Endothelial cell of umbilical vein (primary cell): ENCODE measurements around the gene PTPN9. TPM values are rescaled to one million over a fixed set of nuclear protein-coding genes. Genes with fewer than 3 reads are reported as not detected.

ENCODE experiments used
- BruUV-seq: library from RNA; stranded (reverse); fragments of 400-500 nt; replicated peaks from 2 replicates; lab custom pipeline; 2021; lab: Mats Ljungman, UMichigan
- CTCF ChIA-PET: fragments of 300-600, 350-600 bp; sonication (Branson Sonifier 250); formaldehyde crosslinking; loops from one replicate; lab custom pipeline; 2021; ENCODE audit warnings: antibody characterized with exemption, inconsistent platforms; lab: Charles Lee
- POLR2A ChIA-PET: fragments of 300-600, 350-600 bp; sonication (Branson Sonifier 250); formaldehyde crosslinking; loops from one replicate; lab custom pipeline; 2021; ENCODE audit warnings: antibody characterized with exemption, inconsistent platforms; lab: Charles Lee
- DNase-seq: peaks from one replicate; pipeline ENCODE4 v3.0.0-alpha.2; 2011; ENCODE audit warnings: low read depth, low spot score
- FAIRE-seq: peaks from 2 replicates; lab custom pipeline; 2011; peaks lifted over from hg19 to GRCh38; lab: Jason Lieb, UNC
- H2AFZ ChIP-seq: 2 replicates; pipeline ENCODE4 v1.6.0; 2012; ENCODE audit warnings: low read depth, low read length, control low read depth, inconsistent platforms
- H3K27ac ChIP-seq: 2 replicates; pipeline ENCODE4 v1.5.1; 2011; ENCODE audit warnings: low read depth, mild to moderate bottlenecking, control low read depth, low read length, moderate library complexity; ENCODE audit not compliant: insufficient read depth
- H3K27me3 ChIP-seq, 2 experiments: 2 replicates each; pipeline versions ENCODE4 v1.6.0 to v1.6.1; 2011; ENCODE audit warnings: low read length in 2 of 2, mixed read lengths in 1 of 2; ENCODE audit not compliant: control insufficient read depth in 2 of 2, insufficient read depth in 2 of 2
- H3K36me3 ChIP-seq, 2 experiments: 2 replicates in 1 of 2; 3 replicates in 1 of 2; pipeline ENCODE4 v1.5.1; 2011; ENCODE audit warnings: low read length in 2 of 2, mild to moderate bottlenecking in 1 of 2, moderate library complexity in 1 of 2; ENCODE audit not compliant: control insufficient read depth in 2 of 2, insufficient read depth in 2 of 2; ENCODE audit errors: extremely low read depth in 1 of 2
- H3K4me1 ChIP-seq: 3 replicates; pipeline ENCODE4 v1.5.1; 2011; ENCODE audit warnings: mild to moderate bottlenecking, low read length; ENCODE audit not compliant: control insufficient read depth, insufficient read depth; ENCODE audit errors: extremely low read depth
- H3K4me2 ChIP-seq: 2 replicates; pipeline ENCODE4 v1.6.1; 2011; ENCODE audit warnings: low read length, control low read depth, mixed read lengths; ENCODE audit not compliant: insufficient read depth
- H3K4me3 ChIP-seq, 3 experiments: fragments of 200-600 bp in 1 of 3; sonication (generic), shearing (Covaris generic) in 1 of 3; replicated peaks in 1 of 3; 2 replicates each; pipeline ENCODE4 v1.5.1; 2011 to 2016; ENCODE audit warnings: control low read depth in 3 of 3, low read length in 3 of 3, mild to moderate bottlenecking in 2 of 3, inconsistent platforms in 1 of 3, low read depth in 1 of 3, moderate library complexity in 1 of 3; ENCODE audit not compliant: insufficient read depth in 1 of 3
- H3K79me2 ChIP-seq: 2 replicates; pipeline ENCODE4 v1.6.0; 2012; ENCODE audit warnings: low read length, inconsistent platforms; ENCODE audit not compliant: control insufficient read depth, insufficient read depth
- H3K9ac ChIP-seq: replicated peaks from 2 replicates; pipeline ENCODE3; 2011; ENCODE audit warnings: low read length, control low read depth; ENCODE audit not compliant: insufficient read depth; ENCODE audit errors: extremely low read depth
- H3K9me1 ChIP-seq: replicated peaks from 3 replicates; pipeline ENCODE4 v1.6.0; 2011; ENCODE audit warnings: mild to moderate bottlenecking, low read length; ENCODE audit not compliant: control insufficient read depth, insufficient read depth; ENCODE audit errors: extremely low read depth
- H3K9me3 ChIP-seq: replicated peaks from 2 replicates; pipeline ENCODE4 v1.5.1; 2012; ENCODE audit warnings: low read length, inconsistent platforms; ENCODE audit not compliant: control insufficient read depth, insufficient read depth
- H4K20me1 ChIP-seq: replicated peaks from 2 replicates; pipeline ENCODE3; 2011; ENCODE audit warnings: mild to moderate bottlenecking, low read length; ENCODE audit not compliant: control insufficient read depth, insufficient read depth; ENCODE audit errors: extremely low read depth
- EZH2 ChIP-seq: IDR thresholded peaks from 2 replicates; pipeline ENCODE4 v1.6.1; 2012; ENCODE audit warnings: borderline replicate concordance, low read depth, mild to moderate bottlenecking, moderate library complexity, low read length, inconsistent platforms; ENCODE audit not compliant: severe bottlenecking
- FOS ChIP-seq: IDR thresholded peaks from 2 replicates; pipeline ENCODE4 v1.6.1; 2011; ENCODE audit warnings: mild to moderate bottlenecking, low read length, moderate library complexity, borderline replicate concordance; ENCODE audit not compliant: insufficient read depth
- GATA2 ChIP-seq: IDR thresholded peaks from 2 replicates; pipeline ENCODE4 v1.7.0; 2011; ENCODE audit warnings: low read depth, mild to moderate bottlenecking, moderate library complexity, mixed read lengths, low read length; ENCODE audit not compliant: insufficient read length, insufficient read depth
- JUN ChIP-seq: IDR thresholded peaks from 2 replicates; pipeline ENCODE4 v1.6.1; 2011; ENCODE audit warnings: borderline replicate concordance, low read depth; ENCODE audit not compliant: insufficient read length, insufficient read depth
- MYC ChIP-seq: IDR thresholded peaks from one replicate; pipeline ENCODE4 v1.6.1; 2011; ENCODE audit warnings: mild to moderate bottlenecking, low read depth, low read length
- POLR2A ChIP-seq: IDR thresholded peaks from 2 replicates; pipeline ENCODE4 v1.6.1; 2012; ENCODE audit warnings: low read depth, mild to moderate bottlenecking, control low read depth, low read length
- POLR2AphosphoS5 ChIP-seq: IDR thresholded peaks from 2 replicates; pipeline ENCODE4 v1.6.1; 2012; ENCODE audit warnings: low read depth, mild to moderate bottlenecking, control low read depth, low read length, moderate library complexity; ENCODE audit not compliant: insufficient read depth
- dilution Hi-C: fragments of 300-500 bp; cut with MboI; formaldehyde crosslinking; loops from one replicate; pipeline ENCODE4 v1.15.0; 2019; ENCODE audit warnings: low sequenced_read_pairs; ENCODE audit not compliant: extremely low pct_ligation_motif_present
- intact Hi-C: fragments of 100-400 bp; cut with micrococcal nuclease; formaldehyde crosslinking; loops from one replicate; pipeline ENCODE4 v1.10.0; 2022
- polyA plus RNA-seq, 4 experiments: library from polyadenylated mRNA; depleted of rRNA in 3 of 4; stranded (reverse) in 3 of 4; unstranded in 1 of 4; fragments of >200 nt; gene quantifications; 2 replicates each; pipeline versions ENCODE4 v1.2.1 to v1.2.3, GENCODE V29; 2011 to 2012; ENCODE audit warnings: missing spikeins in 1 of 4
- total RNA-seq: library from RNA; stranded (reverse); gene quantifications from 2 replicates; pipeline ENCODE4 v1.2.3, GENCODE V29; 2021
- TF ChIP-seq, protein P1 (sequence below), 2 donors: IDR thresholded peaks; 1 replicate in 1 of 2; 2 replicates in 1 of 2; pipeline ENCODE4 v1.5.1; 2011; ENCODE audit warnings: low read length in 2 of 2, mild to moderate bottlenecking in 2 of 2, moderate library complexity in 2 of 2, control low read depth in 1 of 2, inconsistent platforms in 1 of 2, low read depth in 1 of 2; ENCODE audit not compliant: insufficient read depth in 1 of 2; ENCODE audit errors: extremely low read depth in 1 of 2
- TF ChIP-seq, protein P2 (sequence below): IDR thresholded peaks from 2 replicates; pipeline ENCODE4 v1.6.1; 2011; ENCODE audit not compliant: insufficient read depth, insufficient read length

The PTPN9 gene
- total and polyA plus RNA-seq, 2 donors (not counting 3 experiments of a cell fraction or from before 2014, with no cell fraction given), result 31.4 to 37.2 TPM

DNA sequence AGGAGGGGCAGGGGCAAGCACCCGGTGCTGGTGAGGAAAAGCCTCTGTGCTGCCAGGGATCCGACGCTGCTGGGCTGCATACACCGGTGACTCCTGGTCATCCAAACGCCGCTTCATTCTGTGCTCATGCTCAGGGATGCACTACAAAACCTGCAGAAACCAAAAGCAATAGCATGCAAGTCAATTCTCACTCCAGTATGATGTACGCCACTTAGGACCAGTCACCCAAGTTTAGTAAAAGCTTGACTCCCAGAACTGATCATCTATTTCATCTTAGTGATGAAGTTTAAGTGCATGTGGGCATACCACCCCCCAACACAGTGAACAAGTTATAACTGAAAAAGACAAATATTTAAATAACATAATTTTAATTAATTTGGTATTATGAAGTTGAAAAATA is 148.9 kb downstream of the PTPN9 start:
- Histone ChIP-seq H3K79me2 (peaks cover 24% of the 10 kb centered on the region), H3K4me1 (peaks cover 3% of the 10 kb centered on the region), H3K27ac (no peak overlapping the region), H3K9me1 (no peaks in the 10 kb centered on the region), H3K27me3 (no peaks in the 10 kb centered on the region), H4K20me1 (no peaks in the 10 kb centered on the region), H3K9ac (no peak overlapping the region), H3K4me2 (no peak overlapping the region), H3K4me3 (no peak overlapping the region), H2AFZ (no peak overlapping the region), H3K9me3 (no peaks in the 10 kb centered on the region), H3K36me3 (peaks cover 0 to 6% of the 10 kb centered on the region in 2 experiments)
- no peak for DNase-seq
- no TSS peak for BruUV-seq
- CTCF ChIA-PET, result no interaction called here
- FAIRE-seq, result no peak
- POLR2A ChIA-PET, result no interaction called here
- dilution Hi-C loops (no loop called here), intact Hi-C loops (no loop called here)
- TF ChIP-seq MYC (no peak), EZH2 (no peak), POLR2A (no peak), FOS (no peak), JUN (no peak), GATA2 (no peak), POLR2AphosphoS5 (no peak)
- TF ChIP-seq, protein P1, sequence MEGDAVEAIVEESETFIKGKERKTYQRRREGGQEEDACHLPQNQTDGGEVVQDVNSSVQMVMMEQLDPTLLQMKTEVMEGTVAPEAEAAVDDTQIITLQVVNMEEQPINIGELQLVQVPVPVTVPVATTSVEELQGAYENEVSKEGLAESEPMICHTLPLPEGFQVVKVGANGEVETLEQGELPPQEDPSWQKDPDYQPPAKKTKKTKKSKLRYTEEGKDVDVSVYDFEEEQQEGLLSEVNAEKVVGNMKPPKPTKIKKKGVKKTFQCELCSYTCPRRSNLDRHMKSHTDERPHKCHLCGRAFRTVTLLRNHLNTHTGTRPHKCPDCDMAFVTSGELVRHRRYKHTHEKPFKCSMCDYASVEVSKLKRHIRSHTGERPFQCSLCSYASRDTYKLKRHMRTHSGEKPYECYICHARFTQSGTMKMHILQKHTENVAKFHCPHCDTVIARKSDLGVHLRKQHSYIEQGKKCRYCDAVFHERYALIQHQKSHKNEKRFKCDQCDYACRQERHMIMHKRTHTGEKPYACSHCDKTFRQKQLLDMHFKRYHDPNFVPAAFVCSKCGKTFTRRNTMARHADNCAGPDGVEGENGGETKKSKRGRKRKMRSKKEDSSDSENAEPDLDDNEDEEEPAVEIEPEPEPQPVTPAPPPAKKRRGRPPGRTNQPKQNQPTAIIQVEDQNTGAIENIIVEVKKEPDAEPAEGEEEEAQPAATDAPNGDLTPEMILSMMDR (IDR thresholded peaks at IDR 0.05; ENCODE audit: extremely low read depth in 1 of 2, insufficient read depth in 1 of 2, low read depth in 1 of 2, low read length in 2 of 2), result no peak
- TF ChIP-seq, protein P2, sequence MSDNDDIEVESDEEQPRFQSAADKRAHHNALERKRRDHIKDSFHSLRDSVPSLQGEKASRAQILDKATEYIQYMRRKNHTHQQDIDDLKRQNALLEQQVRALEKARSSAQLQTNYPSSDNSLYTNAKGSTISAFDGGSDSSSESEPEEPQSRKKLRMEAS, result no peak
